ENCODE results near the gene NRCAM.

DNA sequence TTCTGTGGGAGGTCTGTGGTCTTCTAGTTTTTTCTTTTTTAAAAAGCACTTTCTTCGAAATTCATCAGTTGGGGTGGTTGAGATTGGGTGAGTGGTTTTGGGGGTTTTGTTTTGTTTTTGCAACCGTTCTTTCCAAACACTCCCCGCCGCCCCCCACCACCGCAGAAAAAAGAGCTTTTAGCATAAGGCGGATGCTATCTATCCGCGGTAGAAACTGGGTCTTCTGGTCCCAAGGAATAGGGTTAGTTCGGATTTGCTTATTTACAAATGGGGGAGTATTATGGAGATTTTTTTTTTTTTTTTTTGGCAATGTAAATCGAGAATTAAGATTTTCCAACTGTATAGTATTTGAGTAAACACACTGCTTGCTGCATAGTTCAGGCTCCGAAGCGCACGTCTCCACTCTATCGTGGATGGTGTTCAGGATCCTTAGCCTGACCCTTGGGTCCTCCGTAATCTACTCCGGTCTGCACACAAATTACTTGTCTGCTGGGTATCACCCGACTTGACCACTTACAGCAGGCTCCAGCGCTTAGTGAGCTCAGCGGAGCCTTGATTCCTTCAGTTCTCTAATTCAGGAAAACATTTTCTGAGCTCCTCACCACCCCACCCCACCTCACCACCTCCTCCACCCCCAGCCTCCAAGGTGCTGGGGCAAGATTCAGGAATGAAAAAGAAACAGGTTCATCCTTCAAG lies 757 bp upstream of the NRCAM start:
- TF ChIP-seq, protein P1, sequence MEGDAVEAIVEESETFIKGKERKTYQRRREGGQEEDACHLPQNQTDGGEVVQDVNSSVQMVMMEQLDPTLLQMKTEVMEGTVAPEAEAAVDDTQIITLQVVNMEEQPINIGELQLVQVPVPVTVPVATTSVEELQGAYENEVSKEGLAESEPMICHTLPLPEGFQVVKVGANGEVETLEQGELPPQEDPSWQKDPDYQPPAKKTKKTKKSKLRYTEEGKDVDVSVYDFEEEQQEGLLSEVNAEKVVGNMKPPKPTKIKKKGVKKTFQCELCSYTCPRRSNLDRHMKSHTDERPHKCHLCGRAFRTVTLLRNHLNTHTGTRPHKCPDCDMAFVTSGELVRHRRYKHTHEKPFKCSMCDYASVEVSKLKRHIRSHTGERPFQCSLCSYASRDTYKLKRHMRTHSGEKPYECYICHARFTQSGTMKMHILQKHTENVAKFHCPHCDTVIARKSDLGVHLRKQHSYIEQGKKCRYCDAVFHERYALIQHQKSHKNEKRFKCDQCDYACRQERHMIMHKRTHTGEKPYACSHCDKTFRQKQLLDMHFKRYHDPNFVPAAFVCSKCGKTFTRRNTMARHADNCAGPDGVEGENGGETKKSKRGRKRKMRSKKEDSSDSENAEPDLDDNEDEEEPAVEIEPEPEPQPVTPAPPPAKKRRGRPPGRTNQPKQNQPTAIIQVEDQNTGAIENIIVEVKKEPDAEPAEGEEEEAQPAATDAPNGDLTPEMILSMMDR (IDR thresholded peaks at IDR 0.05) = no peak
- TF ChIP-seq POLR2A (IDR thresholded peaks at IDR 0.05) = no peak
